ENCODE data around the gene ATG2B.

- TF ChIP-seq CTCF (conservative IDR thresholded peaks at IDR 0.05; ENCODE audit: low read length), result no peak
- TF ChIP-seq EZH2phosphoT487 (IDR thresholded peaks at IDR 0.05; ENCODE audit: borderline replicate concordance), result no peak
These were observed 21.8 kb downstream of the ATG2B start for GRCh38 chr14:96341323-96341722.

Data from Loucy (cell line).